ENCODE results near the gene ADAMTS8.

ADAMTS8 gene

DNA sequence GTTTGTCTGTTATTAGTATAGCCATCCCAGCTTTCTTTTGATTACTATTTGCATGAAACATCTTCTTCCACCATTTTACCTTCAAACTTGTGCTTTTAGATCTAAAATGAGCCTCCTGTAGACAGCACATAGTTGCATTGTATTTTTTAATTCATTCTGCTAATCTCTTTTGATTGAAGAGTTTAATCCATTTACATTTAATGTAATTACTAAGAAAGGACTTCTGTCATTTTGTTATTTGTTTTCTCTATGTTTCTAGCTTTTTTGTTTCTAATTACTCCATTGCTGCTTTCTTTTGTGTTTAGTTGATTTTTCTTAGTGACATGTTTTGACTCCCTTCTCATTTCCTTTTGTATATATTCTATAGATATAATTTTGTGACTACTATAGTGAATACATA is 70.0 kb downstream of the ADAMTS8 start:
- Histone ChIP-seq H3K27me3 (ENCODE audit: control insufficient read depth, insufficient read depth, low read length) (no peaks in the 10 kb centered on the region), H3K9ac (ENCODE audit: low read length) (no peak overlapping the region), H3K9me3 (ENCODE audit: control insufficient read depth, insufficient read depth, low read depth, low read length) (peaks cover 30% of the 10 kb centered on the region), H3K4me3 (ENCODE audit: low read depth, low read length) (no peak overlapping the region), H3K27ac (ENCODE audit: low read depth, low read length) (no peak overlapping the region), H3K4me1 (ENCODE audit: control insufficient read depth, insufficient read depth, low read length) (no peaks in the 10 kb centered on the region), H3K36me3 (ENCODE audit: control insufficient read depth, insufficient read depth, low read length) (no peaks in the 10 kb centered on the region)

All from HUES6 (cell line).